HG03039 (cell line): ENCODE measurements around the gene LCLAT1.
"Not testable (repeated sequence)": the region's sequence is repeated elsewhere in the genome, so short reads cannot be mapped to it uniquely, and the experiment has no call there.

Experiments
- ATAC-seq: cut with Tn5 transposase; IDR thresholded peaks from one replicate; pipeline ENCODE4 v1.9.1; 2021; ENCODE audit warnings: mild to moderate bottlenecking, moderate library complexity; ENCODE audit not compliant: unreplicated experiment

Gene LCLAT1

DNA sequence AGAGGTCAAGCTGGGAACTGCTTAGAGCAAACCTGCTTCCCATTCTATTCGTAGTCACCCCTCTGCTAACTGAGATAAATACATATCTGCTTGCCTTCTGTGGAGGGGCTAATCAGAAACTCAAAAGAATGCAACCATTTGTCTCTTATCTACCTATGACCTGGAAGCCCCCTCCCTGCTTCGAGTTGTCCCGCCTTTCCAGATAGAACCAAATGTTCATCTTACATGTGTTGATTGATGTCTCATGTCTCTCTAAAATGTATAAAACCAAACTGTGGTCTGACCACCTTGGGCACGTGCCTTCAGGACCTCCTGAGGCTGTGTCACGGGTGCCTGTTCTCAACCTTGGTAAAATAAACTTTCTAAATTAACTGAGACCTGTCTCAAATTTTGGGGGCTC is 66.6 kb downstream of the LCLAT1 start:
- ATAC-seq = not testable (repeated sequence)

- no peak for ATAC-seq
Observed at GRCh38 chr2:30514134-30514847, 67.2 kb downstream of the LCLAT1 start.

GRCh38 chr2:30514848-30515435 is 67.9 kb downstream of the LCLAT1 start:
- no peak for ATAC-seq

DNA sequence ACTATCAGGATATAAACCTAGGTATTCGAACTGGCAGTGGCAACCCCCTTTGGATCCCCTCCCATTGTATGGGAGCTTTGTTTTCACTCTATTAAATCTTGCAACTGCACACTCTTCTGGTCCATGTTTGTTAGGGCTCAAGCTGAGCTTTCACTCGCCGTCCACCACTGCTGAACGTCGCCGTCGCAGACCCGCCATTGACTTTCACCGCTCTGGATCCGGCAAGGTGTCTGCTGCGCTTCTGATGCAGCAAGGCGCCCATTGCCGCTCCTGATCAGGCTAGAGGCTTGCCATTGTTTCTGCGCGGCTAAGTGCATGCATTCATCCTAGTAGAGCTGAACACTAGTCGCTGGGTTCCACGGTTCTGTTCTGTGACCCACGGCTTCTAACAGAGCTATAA is 69.1 kb downstream of the LCLAT1 start:
- no peak for ATAC-seq

GRCh38 chr2:30519796-30520195 is 72.8 kb downstream of the LCLAT1 start:
- no peak for ATAC-seq

DNA sequence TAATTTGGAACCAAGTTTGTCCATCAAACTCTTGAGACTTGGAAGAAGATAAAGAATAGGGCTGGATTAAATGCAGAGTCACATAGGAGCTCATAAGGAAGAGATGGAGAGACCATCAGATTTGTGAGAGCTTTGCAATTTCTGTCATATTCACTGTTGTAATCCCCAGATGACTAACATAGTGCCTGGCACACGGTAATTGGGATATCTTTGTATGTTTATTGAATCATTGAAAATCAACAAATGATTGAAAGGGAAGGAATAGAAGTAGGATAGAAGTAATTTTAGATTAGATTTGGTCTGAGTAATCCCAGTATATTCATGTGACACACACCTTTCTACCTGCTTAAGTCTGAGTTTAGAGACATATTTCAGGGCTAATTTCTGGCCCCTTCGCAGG is 75.4 kb downstream of the LCLAT1 start:
- ATAC-seq = no peak

DNA sequence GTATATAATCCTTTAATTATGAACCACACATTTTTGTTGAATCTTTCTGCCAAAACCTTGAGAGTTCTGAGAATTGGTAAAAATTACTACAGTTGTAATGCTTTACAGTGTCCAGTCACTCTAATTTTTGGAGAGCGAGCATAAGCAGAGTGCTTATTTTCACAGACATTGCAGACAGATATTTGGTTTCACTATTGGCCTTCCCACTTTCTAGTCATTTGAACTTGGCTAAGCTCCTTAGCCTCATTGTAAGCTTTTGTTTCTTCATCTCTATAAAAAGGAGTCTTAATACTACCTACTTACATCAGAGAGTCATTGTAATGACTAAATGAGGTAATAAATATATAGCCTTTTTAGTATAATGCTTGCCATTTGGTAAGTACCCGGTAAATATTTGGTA is 80.4 kb downstream of the LCLAT1 start:
- ATAC-seq = no peak

DNA sequence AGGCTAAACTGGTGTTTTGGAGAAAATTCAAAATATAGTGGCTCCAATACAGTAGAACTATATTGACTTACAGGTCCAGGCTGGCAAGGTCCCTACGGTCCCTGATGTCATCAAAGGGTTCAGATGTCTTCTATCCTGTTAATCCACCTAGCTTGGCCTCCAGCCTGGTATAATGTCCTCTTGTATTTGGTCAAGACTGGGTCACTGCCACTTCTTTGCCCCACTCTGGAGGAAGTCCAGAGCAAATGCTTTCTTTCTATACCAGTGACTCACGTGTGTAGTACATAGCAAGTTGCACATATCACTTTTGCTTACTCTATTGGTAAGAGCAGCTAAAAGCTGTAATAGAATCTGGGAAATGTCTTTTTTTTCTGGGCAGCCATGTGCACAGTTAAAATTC is 80.8 kb downstream of the LCLAT1 start:
- ATAC-seq = no peak

GRCh38 chr2:30530346-30530745 is 83.3 kb downstream of the LCLAT1 start:
- no peak for ATAC-seq

DNA sequence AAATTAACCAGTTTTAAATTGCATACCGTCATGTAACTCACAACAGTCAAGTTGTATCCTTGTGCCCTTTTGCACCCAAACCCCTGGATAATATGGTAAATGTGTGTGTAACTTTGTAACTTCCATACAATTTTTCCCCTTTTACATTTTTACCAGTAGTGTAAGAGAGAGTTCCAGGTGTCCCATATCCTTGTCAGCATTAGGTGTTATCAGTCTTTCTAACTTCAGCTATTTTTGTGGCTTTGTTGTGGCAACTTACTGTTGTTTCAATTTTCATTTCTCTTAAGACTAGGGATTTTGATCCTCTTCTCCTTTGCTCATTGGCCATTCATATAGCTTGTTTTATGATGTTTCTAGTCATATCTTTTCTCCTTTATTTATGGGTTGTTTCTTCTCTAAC is 94.6 kb downstream of the LCLAT1 start:
- no peak for ATAC-seq

DNA sequence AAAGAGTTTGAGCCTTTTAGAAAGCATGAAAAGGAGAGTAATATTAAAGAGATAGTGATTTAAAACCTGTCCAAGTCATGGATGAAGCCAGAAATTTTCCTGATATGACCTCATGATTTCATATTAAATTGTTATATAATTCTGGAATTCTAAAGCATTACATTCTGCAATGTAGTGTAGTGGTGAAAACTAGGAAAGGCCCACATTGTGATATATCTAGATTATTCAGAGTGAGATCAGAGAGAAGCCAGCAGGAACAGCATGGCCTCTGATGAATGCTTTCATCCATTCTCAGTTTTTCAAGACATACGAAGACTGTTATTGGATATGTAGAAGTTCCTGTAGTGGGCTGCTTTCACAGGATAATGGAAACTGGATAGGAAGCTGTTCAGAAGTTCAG is 98.8 kb downstream of the LCLAT1 start:
- no peak for ATAC-seq

DNA sequence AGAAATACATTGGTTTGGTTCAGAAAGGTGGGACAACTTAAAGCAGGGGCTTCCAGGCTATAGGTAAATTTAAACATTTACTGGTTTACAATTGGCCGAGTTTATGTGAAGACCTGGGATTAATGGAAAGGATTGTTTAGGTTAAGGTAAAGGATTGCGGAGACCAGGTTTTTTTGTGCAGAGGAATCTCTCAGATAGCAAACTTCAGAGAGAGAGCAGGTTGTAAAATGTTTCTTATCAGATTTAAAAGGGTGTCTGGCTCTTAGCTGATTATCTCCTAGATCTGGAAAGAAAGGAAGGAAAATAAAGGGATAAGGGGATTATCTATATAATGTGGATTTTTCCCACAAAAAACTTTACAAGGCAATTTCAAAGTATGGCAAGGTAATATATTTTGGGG is 101.3 kb downstream of the LCLAT1 start:
- ATAC-seq = no peak

GRCh38 chr2:30549096-30549495 is 102.0 kb downstream of the LCLAT1 start:
- no peak for ATAC-seq

DNA sequence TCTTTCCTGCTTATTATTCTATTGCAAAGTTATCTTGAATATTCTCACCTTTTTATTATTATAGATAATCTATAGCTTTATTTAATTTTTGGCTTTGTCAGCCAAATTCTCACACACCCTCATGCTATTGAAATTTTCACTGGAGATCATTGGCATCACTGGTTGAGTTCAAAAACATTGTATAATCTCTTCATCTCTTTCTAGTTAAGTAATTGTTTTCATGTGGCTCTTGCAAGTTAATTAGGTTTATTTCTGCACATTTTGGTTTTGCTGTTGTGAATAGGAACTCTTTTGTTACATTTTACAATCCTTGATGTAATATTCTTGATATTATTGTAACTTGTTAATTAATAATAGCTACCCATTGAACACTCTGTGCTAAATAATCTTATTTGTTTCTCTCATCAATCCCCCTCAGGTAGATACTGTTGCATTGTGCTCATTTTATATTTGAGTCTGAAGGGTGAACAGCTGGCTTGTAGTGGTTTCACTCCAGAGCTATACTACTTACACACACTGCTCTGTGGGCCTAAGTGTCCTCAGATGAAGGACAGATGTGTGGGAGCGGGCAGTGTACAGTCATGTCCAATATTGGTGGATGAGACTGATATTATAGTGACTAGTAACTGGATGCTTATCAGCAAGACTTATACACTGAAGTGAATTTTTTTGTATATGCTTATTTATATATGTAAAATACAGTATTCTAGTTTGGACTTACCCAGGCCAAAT is 112.7 kb downstream of the LCLAT1 start:
- ATAC-seq = no peak

GRCh38 chr2:30561349-30561748 is 114.3 kb downstream of the LCLAT1 start:
- ATAC-seq = no peak

- ATAC-seq = no peak
Observed at GRCh38 chr2:30565851-30566358, 118.9 kb downstream of the LCLAT1 start.

DNA sequence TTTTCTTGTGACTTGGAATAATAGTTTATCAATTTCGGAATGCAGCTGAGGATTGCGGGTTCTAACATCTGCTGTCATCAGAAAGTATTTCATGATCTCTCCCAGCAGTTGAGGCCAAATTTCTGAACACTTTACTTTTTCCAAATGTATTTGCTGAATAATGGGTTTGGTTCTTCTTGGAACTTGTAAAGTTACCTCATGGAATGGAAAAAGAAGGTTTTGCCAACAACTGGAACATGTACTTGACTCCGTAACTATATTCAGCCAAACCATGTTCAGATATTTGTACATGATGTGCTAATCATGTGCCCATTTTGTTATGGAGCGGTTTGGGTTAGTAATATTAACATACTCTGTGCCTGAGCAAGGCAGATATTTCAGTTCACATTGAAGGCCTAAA is 119.6 kb downstream of the LCLAT1 start:
- no peak for ATAC-seq

- no peak for ATAC-seq
Observed at GRCh38 chr2:30567317-30567716, 120.3 kb downstream of the LCLAT1 start.

GRCh38 chr2:30569946-30570345 is 122.9 kb downstream of the LCLAT1 start:
- no peak for ATAC-seq

GRCh38 chr2:30577151-30577550 is 130.1 kb downstream of the LCLAT1 start:
- no peak for ATAC-seq

DNA sequence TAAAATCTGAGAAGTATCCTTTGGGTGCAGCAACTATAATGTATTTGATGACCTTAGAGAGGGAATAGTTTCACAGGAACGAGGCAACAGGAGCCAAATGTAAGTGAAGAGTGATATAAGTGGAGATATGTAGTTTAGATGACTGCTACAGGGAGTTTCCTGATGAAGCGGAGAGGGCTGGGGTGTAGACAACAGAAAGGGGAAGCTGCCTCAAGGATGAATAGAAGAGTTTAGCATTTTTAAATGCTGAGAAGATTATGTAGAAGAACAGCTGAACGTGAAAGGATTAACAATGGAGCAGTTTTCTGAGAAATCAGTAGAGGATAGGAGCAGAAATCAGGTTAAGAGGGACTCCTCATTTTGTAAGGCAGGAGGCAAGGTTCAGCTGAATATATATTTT is 133.3 kb downstream of the LCLAT1 start:
- no peak for ATAC-seq

DNA sequence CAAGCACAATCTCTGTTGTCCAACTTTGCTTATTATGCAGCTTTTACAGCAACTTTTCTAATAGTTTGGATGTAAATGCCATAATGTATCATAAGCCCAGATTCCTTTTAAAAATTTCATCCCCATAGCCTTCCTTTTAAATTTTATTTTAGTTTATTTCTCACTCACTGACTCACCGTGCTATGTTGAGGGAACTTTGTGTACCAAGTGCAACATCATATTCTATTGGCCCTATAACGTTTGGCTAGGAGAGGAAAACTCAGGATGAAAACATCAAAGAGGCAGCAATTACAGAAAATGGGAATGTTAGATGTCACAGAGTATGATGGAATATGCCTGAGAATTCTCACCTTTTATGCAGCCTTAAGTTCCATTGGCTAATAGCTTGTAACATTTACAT is 135.5 kb downstream of the LCLAT1 start:
- ATAC-seq = no peak
